Esophagus (tissue), 2 donors: Measurements from ENCODE around the gene DLG5. TPM values are rescaled to one million over a fixed set of nuclear protein-coding genes. Genes with fewer than 3 reads are reported as not detected.

Source experiments
- H3K27ac ChIP-seq, 2 donors: one replicate each; pipeline ENCODE4 v1.5.1; 2013; ENCODE audit warnings: low read depth in 2 of 2, mild to moderate bottlenecking in 2 of 2, inconsistent platforms in 1 of 2, low read length in 1 of 2, moderate library complexity in 1 of 2
- H3K27me3 ChIP-seq, 2 donors: one replicate each; pipeline ENCODE4 v1.6.1; 2013; ENCODE audit warnings: low read length in 2 of 2, control low read depth in 1 of 2, mild to moderate bottlenecking in 1 of 2; ENCODE audit not compliant: insufficient read depth in 2 of 2, control insufficient read depth in 1 of 2
- H3K36me3 ChIP-seq, 2 donors: one replicate each; pipeline ENCODE4 v1.6.1; 2013; ENCODE audit warnings: low read length in 1 of 2; ENCODE audit not compliant: control insufficient read depth in 2 of 2, insufficient read depth in 2 of 2
- H3K4me1 ChIP-seq, 2 donors: one replicate each; pipeline ENCODE4 v1.6.1; 2013; ENCODE audit warnings: low read length in 1 of 2; ENCODE audit not compliant: control insufficient read depth in 2 of 2, insufficient read depth in 2 of 2
- H3K4me3 ChIP-seq, 2 donors: one replicate each; pipeline ENCODE4 v1.5.1; 2013; ENCODE audit warnings: low read length in 2 of 2, mild to moderate bottlenecking in 2 of 2, low read depth in 1 of 2, moderate library complexity in 1 of 2
- H3K9me3 ChIP-seq, 2 donors: one replicate each; pipeline ENCODE4 v1.6.1; 2013; ENCODE audit warnings: mild to moderate bottlenecking in 2 of 2, low read depth in 1 of 2, low read length in 1 of 2, moderate library complexity in 1 of 2; ENCODE audit not compliant: control insufficient read depth in 2 of 2, insufficient read depth in 1 of 2
- WGBS, 2 donors: extraction: QIAGEN DNeasy Blood & Tissue Kit; methylation state at CpG; one replicate each; pipeline ENCODE4 v1.1.7; 2013; 5-methylcytosine and 5-hydroxymethylcytosine counted together
- polyA plus RNA-seq, 2 donors: library from polyadenylated mRNA; stranded (reverse); fragments of 200-250 nt; gene quantifications; one replicate each; pipeline ENCODE4 v1.2.3, GENCODE V29; 2013
- donor health status: healthy with polysubstance abuse.
- donor health status: Bipolar disorder and iron deficiency.

Gene DLG5
- polyA plus RNA-seq, 2 donors: 13.9 to 17.4 TPM

- Histone ChIP-seq H3K36me3 (peaks cover 30 to 44% of the 10 kb centered on the region in 2 donors), H3K27me3 (no peaks in the 10 kb centered on the region)
- WGBS, 2 donors: 89 to 95% methylated on average over 5 of the region's 5 CpGs
These were observed 127.2 kb downstream of the DLG5 start for GRCh38 chr10:77799352-77799751.

GRCh38 chr10:77798940-77799339 is 127.6 kb downstream of the DLG5 start:
- peaks cover 30 to 45% of the 10 kb centered on the region in 2 donors for H3K36me3 ChIP-seq
- no peaks in the 10 kb centered on the region for H3K9me3 ChIP-seq
- no peak overlapping the region for H3K27ac ChIP-seq
- H3K4me3 ChIP-seq: no peak overlapping the region
- no peaks in the 10 kb centered on the region for H3K4me1 ChIP-seq
- WGBS, 2 donors: 84 to 91% methylated on average over 2 of the region's 2 CpGs
- no peaks in the 10 kb centered on the region for H3K27me3 ChIP-seq

More at GRCh38 chr10:77799352-77799751, 127.2 kb downstream of the DLG5 start:
- Histone ChIP-seq H3K4me1 (peaks cover 0 to under 1% of the 10 kb centered on the region in 2 donors), H3K27ac (no peak overlapping the region), H3K9me3 (no peaks in the 10 kb centered on the region), H3K4me3 (no peak overlapping the region)

GRCh38 chr10:77796311-77796915 is 130.1 kb downstream of the DLG5 start:
- Histone ChIP-seq H3K4me3 (no peak overlapping the region), H3K27ac (no peak overlapping the region), H3K9me3 (no peaks in the 10 kb centered on the region), H3K36me3 (peaks cover 38 to 67% of the 10 kb centered on the region in 2 donors), H3K27me3 (no peaks in the 10 kb centered on the region), H3K4me1 (no peaks in the 10 kb centered on the region)
- 90 to 92% methylated on average over 15 to 16 of the region's 16 CpGs for WGBS, 2 donors

GRCh38 chr10:77795426-77796055 is 131.0 kb downstream of the DLG5 start:
- Histone ChIP-seq H3K4me3 (no peak overlapping the region), H3K27me3 (no peaks in the 10 kb centered on the region), H3K36me3 (peaks cover 39 to 65% of the 10 kb centered on the region in 2 donors), H3K9me3 (no peaks in the 10 kb centered on the region), H3K27ac (no peak overlapping the region), H3K4me1 (no peaks in the 10 kb centered on the region)
- WGBS, 2 donors: 92 to 95% methylated on average over 20 of the region's 20 CpGs

- WGBS, 2 donors: 95 to 97% methylated on average over 19 to 23 of the region's 23 CpGs
- H3K27ac ChIP-seq: no peak overlapping the region
- no peaks in the 10 kb centered on the region for H3K9me3 ChIP-seq
- no peaks in the 10 kb centered on the region for H3K27me3 ChIP-seq
- peaks cover 40 to 62% of the 10 kb centered on the region in 2 donors for H3K36me3 ChIP-seq
- no peaks in the 10 kb centered on the region for H3K4me1 ChIP-seq
- no peak overlapping the region for H3K4me3 ChIP-seq
These were observed 132.1 kb downstream of the DLG5 start for GRCh38 chr10:77794256-77795142.

GRCh38 chr10:77793831-77794230 is 132.7 kb downstream of the DLG5 start:
- 82 to 92% methylated on average over 7 of the region's 7 CpGs for WGBS, 2 donors
- no peaks in the 10 kb centered on the region for H3K9me3 ChIP-seq
- H3K27me3 ChIP-seq: no peaks in the 10 kb centered on the region
- no peak overlapping the region for H3K4me3 ChIP-seq
- no peaks in the 10 kb centered on the region for H3K4me1 ChIP-seq
- peaks cover 40 to 62% of the 10 kb centered on the region in 2 donors for H3K36me3 ChIP-seq
- no peak overlapping the region for H3K27ac ChIP-seq

GRCh38 chr10:77792155-77792554 is 134.4 kb downstream of the DLG5 start:
- H3K4me1 ChIP-seq: no peaks in the 10 kb centered on the region
- H3K27ac ChIP-seq: no peak overlapping the region
- H3K27me3 ChIP-seq: no peaks in the 10 kb centered on the region
- no peaks in the 10 kb centered on the region for H3K9me3 ChIP-seq
- no peak overlapping the region for H3K4me3 ChIP-seq
- H3K36me3 ChIP-seq: peaks cover 32 to 60% of the 10 kb centered on the region in 2 donors
- WGBS, 2 donors: 92 to 94% methylated on average over 12 of the region's 12 CpGs

GRCh38 chr10:77791506-77791905 is 135.0 kb downstream of the DLG5 start:
- Histone ChIP-seq H3K4me3 (no peak overlapping the region), H3K27me3 (no peaks in the 10 kb centered on the region), H3K36me3 (peaks cover 27 to 57% of the 10 kb centered on the region in 2 donors), H3K27ac (no peak overlapping the region), H3K9me3 (no peaks in the 10 kb centered on the region), H3K4me1 (no peaks in the 10 kb centered on the region)
- WGBS, 2 donors: 75 to 87% methylated on average over 7 of the region's 7 CpGs

GRCh38 chr10:77789861-77790260 is 136.7 kb downstream of the DLG5 start:
- no peaks in the 10 kb centered on the region for H3K4me1 ChIP-seq
- H3K4me3 ChIP-seq: no peak overlapping the region
- peaks cover 13 to 41% of the 10 kb centered on the region in 2 donors for H3K36me3 ChIP-seq
- H3K27ac ChIP-seq: no peak overlapping the region
- WGBS, 2 donors: 97 to 98% methylated on average over 7 of the region's 7 CpGs
- no peaks in the 10 kb centered on the region for H3K9me3 ChIP-seq
- no peaks in the 10 kb centered on the region for H3K27me3 ChIP-seq
